HepG2 (cell line): Measurements from ENCODE around the gene TBC1D22A. TPM values are rescaled to one million over a fixed set of nuclear protein-coding genes. Genes with fewer than 3 reads are reported as not detected.

ENCODE experiments used
- ATAC-seq: fragments of 200-7000 bp; cut with Tn5 transposase; 3 replicates; pipeline ENCODE4 v1.9.1; 2020; ENCODE audit warnings: mild to moderate bottlenecking, moderate library complexity
- BruUV-seq: library from RNA; stranded (reverse); fragments of 400-500 nt; replicated peaks from 2 replicates; lab custom pipeline; 2021; lab: Mats Ljungman, UMichigan
- CTCF ChIA-PET: fragments of 300-600 bp; formaldehyde crosslinking; extraction: SDS; loops from one replicate; lab custom pipeline; 2021; ENCODE audit warnings: low total read pairs, inconsistent platforms, low intra/inter-chr PET ratio; lab: Yijun Ruan, JAX
- POLR2A ChIA-PET: fragments of 350-600 bp; sonication (Branson Sonifier 250); formaldehyde crosslinking; loops from one replicate; lab custom pipeline; 2020; ENCODE audit warnings: antibody characterized with exemption, inconsistent platforms; lab: Yijun Ruan, JAX
- DNase-seq: peaks from one replicate; pipeline ENCODE4 v3.0.0-alpha.2; 2015; ENCODE audit warnings: low spot score
- FAIRE-seq: peaks from 3 replicates; lab custom pipeline; 2011; peaks lifted over from hg19 to GRCh38; lab: Jason Lieb, UNC
- H2AFZ ChIP-seq: one replicate; pipeline ENCODE4 v1.6.1; 2011; ENCODE audit warnings: low read length, inconsistent platforms
- H3K27ac ChIP-seq: fragments of 300-600 bp; 3 replicates; pipeline ENCODE4 v1.8.0; 2011; ENCODE audit warnings: mixed run types, mild to moderate bottlenecking, mixed read lengths, low read length, inconsistent platforms; ENCODE audit not compliant: insufficient read depth; ENCODE audit errors: extremely low read length
- H3K27me3 ChIP-seq, 2 experiments: fragments of 200-600 bp in 1 of 2; 2 replicates in 1 of 2; 3 replicates in 1 of 2; pipeline versions ENCODE4 v1.6.0 to v1.8.0; 2011; ENCODE audit warnings: low read length in 2 of 2, mild to moderate bottlenecking in 2 of 2, moderate library complexity in 2 of 2, inconsistent platforms in 1 of 2; ENCODE audit not compliant: insufficient read depth in 2 of 2, control insufficient read depth in 1 of 2
- H3K36me3 ChIP-seq, 2 experiments: fragments of 200-600 bp in 1 of 2; replicated peaks in 1 of 2; 2 replicates in 1 of 2; 3 replicates in 1 of 2; pipeline versions ENCODE4 v1.5.1 to v1.8.0; 2011; ENCODE audit warnings: low read length in 2 of 2, inconsistent platforms in 1 of 2; ENCODE audit not compliant: insufficient read depth in 2 of 2, control insufficient read depth in 1 of 2
- H3K4me1 ChIP-seq: 2 replicates; pipeline ENCODE4 v1.5.1; 2012; ENCODE audit warnings: low read length, inconsistent platforms; ENCODE audit not compliant: insufficient read depth
- H3K4me2 ChIP-seq: 2 replicates; pipeline ENCODE4 v1.6.0; 2011; ENCODE audit warnings: low read depth, low read length, inconsistent platforms
- H3K4me3 ChIP-seq, 3 experiments: fragments of 200-600 bp in 1 of 3; sonication (generic), shearing (Covaris generic) in 1 of 3; replicated peaks in 1 of 3; 2 replicates each; pipeline ENCODE4 v1.5.1; 2011 to 2016; ENCODE audit warnings: low read length in 3 of 3, inconsistent platforms in 2 of 3, low read depth in 2 of 3, mild to moderate bottlenecking in 2 of 3, control low read depth in 1 of 3, mixed read lengths in 1 of 3; ENCODE audit not compliant: insufficient read depth in 1 of 3
- H3K79me2 ChIP-seq: one replicate; pipeline ENCODE4 v1.6.1; 2011; ENCODE audit warnings: low read length, inconsistent platforms; ENCODE audit not compliant: insufficient read depth
- H3K9ac ChIP-seq: 2 replicates; pipeline ENCODE4 v1.6.0; 2011; ENCODE audit warnings: mild to moderate bottlenecking, low read depth, low read length, inconsistent platforms; ENCODE audit not compliant: insufficient read depth
- H3K9me3 ChIP-seq: 2 replicates; pipeline ENCODE4 v1.5.1; 2012; ENCODE audit warnings: mild to moderate bottlenecking, low read length
- H4K20me1 ChIP-seq: 2 replicates; pipeline ENCODE4 v1.6.0; 2011; ENCODE audit warnings: inconsistent platforms, mild to moderate bottlenecking, low read length, moderate library complexity; ENCODE audit not compliant: insufficient read depth
- ISL2 ChIP-seq: sonication (generic); formaldehyde crosslinking; IDR thresholded peaks from 2 replicates; pipeline ENCODE4 v1.5.0; 2020; ENCODE audit warnings: missing genetic modification reagents
- MBNL3 ChIP-seq: fragments of 250-450 bp; sonication (Bioruptor Pico); conservative IDR thresholded peaks from 2 replicates; pipeline ENCODE4 v1.8.0; 2022; ENCODE audit warnings: mild to moderate bottlenecking, inconsistent platforms
- SNAI1 ChIP-seq: sonication (generic); formaldehyde crosslinking; IDR thresholded peaks from 2 replicates; pipeline ENCODE4 v1.5.0; 2020; ENCODE audit warnings: mild to moderate bottlenecking, missing genetic modification reagents, borderline replicate concordance
- SP2 ChIP-seq: sonication (generic); formaldehyde crosslinking; IDR thresholded peaks from 2 replicates; pipeline ENCODE4 v1.5.1; 2020; ENCODE audit warnings: mild to moderate bottlenecking, missing genetic modification reagents
- ZNF180 ChIP-seq: sonication (generic); formaldehyde crosslinking; IDR thresholded peaks from 2 replicates; pipeline ENCODE4 v1.4.0; 2020; ENCODE audit warnings: low read depth, missing genetic modification reagents, borderline replicate concordance
- ZNF20 ChIP-seq: sonication (generic); formaldehyde crosslinking; IDR thresholded peaks from 2 replicates; pipeline ENCODE4 v1.4.0; 2020; ENCODE audit warnings: mild to moderate bottlenecking, moderate library complexity, missing genetic modification reagents
- WGBS: methylation state at CpG from one replicate; pipeline ENCODE4 v1.1.6; 2017; ENCODE audit warnings: low lambda C conversion rate; 5-methylcytosine and 5-hydroxymethylcytosine counted together
- in situ Hi-C: cut with HindIII; loops from 2 replicates; pipeline ENCODE4 v1.10.0; 2017; ENCODE audit warnings: low pct_unique_long_range_greater_than_20kb; ENCODE audit not compliant: extremely low pct_ligation_motif_present
- intact Hi-C: fragments of 100-400 bp; cut with micrococcal nuclease; formaldehyde crosslinking; loops from one replicate; pipeline ENCODE4 v1.10.0; 2022; ENCODE audit not compliant: unreplicated experiment
- polyA plus RNA-seq, 8 experiments: library from polyadenylated mRNA; depleted of rRNA in 3 of 8; stranded (reverse) in 7 of 8; unstranded in 1 of 8; fragments of >200 nt; fragmentation: Illumina TruSeq in 4 of 8; extraction: Trizol in 4 of 8; gene quantifications; 2 replicates each; pipeline versions ENCODE4 v1.2.1 to v1.2.3, GENCODE V29; 2011 to 2016; ENCODE audit warnings: low read depth in 4 of 8, missing spikeins in 1 of 8, mixed read lengths in 1 of 8; ENCODE audit not compliant: insufficient read depth in 1 of 8
- total RNA-seq, 5 experiments: library from RNA; depleted of rRNA; stranded (reverse); fragments of >200 nt; fragmentation: Illumina TruSeq; extraction: Trizol; gene quantifications; 2 replicates each; pipeline ENCODE4 v1.2.3, GENCODE V29; 2016; ENCODE audit warnings: low read depth in 1 of 5
- TF ChIP-seq, protein P1 (sequence below): sonication (generic); formaldehyde crosslinking; conservative IDR thresholded peaks from 2 replicates; pipeline ENCODE4 v1.8.0; 2022; ENCODE audit warnings: mild to moderate bottlenecking, moderate library complexity, missing genetic modification reagents
- TF ChIP-seq, protein P2 (sequence below): IDR thresholded peaks from 2 replicates; pipeline ENCODE4 v1.6.1; 2016; ENCODE audit warnings: missing biosample characterization, missing genetic modification reagents, low read depth
- TF ChIP-seq, protein P3 (sequence below): sonication (generic); formaldehyde crosslinking; IDR thresholded peaks from 2 replicates; pipeline ENCODE4 v1.9.0; 2021; ENCODE audit warnings: missing genetic modification reagents, mild to moderate bottlenecking, borderline replicate concordance
- TF ChIP-seq, protein P4 (sequence below): sonication (generic); formaldehyde crosslinking; IDR thresholded peaks from 2 replicates; pipeline ENCODE4 v1.5.0; 2020; ENCODE audit warnings: missing genetic modification reagents
- TF ChIP-seq, protein P5 (sequence below): sonication (generic); formaldehyde crosslinking; IDR thresholded peaks from 2 replicates; pipeline ENCODE4 v1.4.0; 2020; ENCODE audit warnings: missing genetic modification reagents, borderline replicate concordance

The TBC1D22A gene
- total and polyA plus RNA-seq, 2 of the 13 experiments (the other 11 are each of a cell fraction or from before 2014, with no cell fraction given): 17.3 to 18.0 TPM

DNA sequence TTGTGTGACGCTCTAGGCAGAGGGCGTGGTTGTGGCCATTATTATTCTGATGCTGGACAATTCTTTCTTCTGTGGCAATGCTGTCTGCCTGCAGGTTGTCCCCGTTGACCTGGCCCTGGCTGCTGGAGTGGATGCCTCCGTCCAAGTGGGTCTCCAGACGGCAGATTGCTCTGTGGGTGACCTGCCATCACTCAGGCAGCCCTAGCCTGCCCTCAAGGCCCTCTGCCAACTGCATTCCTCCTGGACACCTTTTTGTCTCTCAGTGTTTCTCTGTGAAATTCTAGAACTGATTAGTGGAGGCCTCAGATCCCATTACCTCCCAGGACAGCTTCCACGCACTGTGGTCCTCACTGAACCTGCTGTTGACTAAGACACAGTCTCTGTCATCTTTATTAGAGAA lies 86.7 kb downstream of the TBC1D22A start:
- WGBS: 100% methylated on average over 3 of the region's 6 CpGs
- in situ Hi-C loops: no loop called here
- DNase-seq (no peak), FAIRE-seq (no peak), ATAC-seq (no peak)
- Histone ChIP-seq H3K27ac (no peak overlapping the region), H3K27me3 (no peaks in the 10 kb centered on the region), H3K79me2 (peaks cover 4% of the 10 kb centered on the region), H4K20me1 (no peaks in the 10 kb centered on the region; the same call in 1 of the 2 replicates), H3K4me1 (no peaks in the 10 kb centered on the region), H3K9ac (no peak overlapping the region), H3K36me3 (peaks cover 4 to 21% of the 10 kb centered on the region in 2 experiments; a peak in 3 of 5 replicates), H3K9me3 (no peaks in the 10 kb centered on the region), H2AFZ (no peak overlapping the region), H3K4me3 (no peak overlapping the region), H3K4me2 (no peak overlapping the region)
- ChIA-PET CTCF (no interaction called here), POLR2A (no interaction called here)
- intact Hi-C loops: no loop called here
- BruUV-seq: no TSS peak
- TF ChIP-seq SP2 (no peak), SNAI1 (no peak), ZNF20 (CRISPR knock-in tag) (no peak), MBNL3 (CRISPR knock-in tag) (no peak), ISL2 (no peak), ZNF180 (CRISPR knock-in tag) (no peak)
- TF ChIP-seq, protein P1, sequence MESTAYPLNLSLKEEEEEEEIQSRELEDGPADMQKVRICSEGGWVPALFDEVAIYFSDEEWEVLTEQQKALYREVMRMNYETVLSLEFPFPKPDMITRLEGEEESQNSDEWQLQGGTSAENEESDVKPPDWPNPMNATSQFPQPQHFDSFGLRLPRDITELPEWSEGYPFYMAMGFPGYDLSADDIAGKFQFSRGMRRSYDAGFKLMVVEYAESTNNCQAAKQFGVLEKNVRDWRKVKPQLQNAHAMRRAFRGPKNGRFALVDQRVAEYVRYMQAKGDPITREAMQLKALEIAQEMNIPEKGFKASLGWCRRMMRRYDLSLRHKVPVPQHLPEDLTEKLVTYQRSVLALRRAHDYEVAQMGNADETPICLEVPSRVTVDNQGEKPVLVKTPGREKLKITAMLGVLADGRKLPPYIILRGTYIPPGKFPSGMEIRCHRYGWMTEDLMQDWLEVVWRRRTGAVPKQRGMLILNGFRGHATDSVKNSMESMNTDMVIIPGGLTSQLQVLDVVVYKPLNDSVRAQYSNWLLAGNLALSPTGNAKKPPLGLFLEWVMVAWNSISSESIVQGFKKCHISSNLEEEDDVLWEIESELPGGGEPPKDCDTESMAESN (CRISPR knock-in tag): no peak
- TF ChIP-seq, protein P2, sequence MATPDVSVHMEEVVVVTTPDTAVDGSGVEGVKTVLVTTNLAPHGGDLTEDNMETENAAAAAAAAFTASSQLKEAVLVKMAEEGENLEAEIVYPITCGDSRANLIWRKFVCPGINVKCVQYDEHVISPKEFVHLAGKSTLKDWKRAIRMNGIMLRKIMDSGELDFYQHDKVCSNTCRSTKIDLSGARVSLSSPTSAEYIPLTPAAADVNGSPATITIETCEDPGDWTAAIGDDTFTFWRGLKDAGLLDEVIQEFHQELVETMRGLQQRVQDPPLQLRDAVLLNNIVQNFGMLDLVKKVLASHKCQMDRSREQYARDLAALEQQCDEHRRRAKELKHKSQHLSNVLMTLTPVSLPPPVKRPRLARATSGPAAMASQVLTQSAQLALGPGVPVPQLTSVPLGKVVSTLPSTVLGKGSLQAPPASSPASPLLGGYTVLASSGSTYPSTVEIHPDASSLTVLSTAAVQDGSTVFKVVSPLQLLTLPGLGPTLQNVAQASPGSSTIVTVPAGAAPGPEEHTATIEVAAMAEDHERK (CRISPR knock-in tag): no peak
- TF ChIP-seq, protein P3, sequence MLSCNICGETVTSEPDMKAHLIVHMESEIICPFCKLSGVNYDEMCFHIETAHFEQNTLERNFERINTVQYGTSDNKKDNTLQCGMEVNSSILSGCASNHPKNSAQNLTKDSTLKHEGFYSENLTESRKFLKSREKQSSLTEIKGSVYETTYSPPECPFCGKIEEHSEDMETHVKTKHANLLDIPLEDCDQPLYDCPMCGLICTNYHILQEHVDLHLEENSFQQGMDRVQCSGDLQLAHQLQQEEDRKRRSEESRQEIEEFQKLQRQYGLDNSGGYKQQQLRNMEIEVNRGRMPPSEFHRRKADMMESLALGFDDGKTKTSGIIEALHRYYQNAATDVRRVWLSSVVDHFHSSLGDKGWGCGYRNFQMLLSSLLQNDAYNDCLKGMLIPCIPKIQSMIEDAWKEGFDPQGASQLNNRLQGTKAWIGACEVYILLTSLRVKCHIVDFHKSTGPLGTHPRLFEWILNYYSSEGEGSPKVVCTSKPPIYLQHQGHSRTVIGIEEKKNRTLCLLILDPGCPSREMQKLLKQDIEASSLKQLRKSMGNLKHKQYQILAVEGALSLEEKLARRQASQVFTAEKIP (CRISPR knock-in tag): no peak
- TF ChIP-seq, protein P4, sequence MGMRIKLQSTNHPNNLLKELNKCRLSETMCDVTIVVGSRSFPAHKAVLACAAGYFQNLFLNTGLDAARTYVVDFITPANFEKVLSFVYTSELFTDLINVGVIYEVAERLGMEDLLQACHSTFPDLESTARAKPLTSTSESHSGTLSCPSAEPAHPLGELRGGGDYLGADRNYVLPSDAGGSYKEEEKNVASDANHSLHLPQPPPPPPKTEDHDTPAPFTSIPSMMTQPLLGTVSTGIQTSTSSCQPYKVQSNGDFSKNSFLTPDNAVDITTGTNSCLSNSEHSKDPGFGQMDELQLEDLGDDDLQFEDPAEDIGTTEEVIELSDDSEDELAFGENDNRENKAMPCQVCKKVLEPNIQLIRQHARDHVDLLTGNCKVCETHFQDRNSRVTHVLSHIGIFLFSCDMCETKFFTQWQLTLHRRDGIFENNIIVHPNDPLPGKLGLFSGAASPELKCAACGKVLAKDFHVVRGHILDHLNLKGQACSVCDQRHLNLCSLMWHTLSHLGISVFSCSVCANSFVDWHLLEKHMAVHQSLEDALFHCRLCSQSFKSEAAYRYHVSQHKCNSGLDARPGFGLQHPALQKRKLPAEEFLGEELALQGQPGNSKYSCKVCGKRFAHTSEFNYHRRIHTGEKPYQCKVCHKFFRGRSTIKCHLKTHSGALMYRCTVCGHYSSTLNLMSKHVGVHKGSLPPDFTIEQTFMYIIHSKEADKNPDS (CRISPR knock-in tag): no peak
- TF ChIP-seq, protein P5, sequence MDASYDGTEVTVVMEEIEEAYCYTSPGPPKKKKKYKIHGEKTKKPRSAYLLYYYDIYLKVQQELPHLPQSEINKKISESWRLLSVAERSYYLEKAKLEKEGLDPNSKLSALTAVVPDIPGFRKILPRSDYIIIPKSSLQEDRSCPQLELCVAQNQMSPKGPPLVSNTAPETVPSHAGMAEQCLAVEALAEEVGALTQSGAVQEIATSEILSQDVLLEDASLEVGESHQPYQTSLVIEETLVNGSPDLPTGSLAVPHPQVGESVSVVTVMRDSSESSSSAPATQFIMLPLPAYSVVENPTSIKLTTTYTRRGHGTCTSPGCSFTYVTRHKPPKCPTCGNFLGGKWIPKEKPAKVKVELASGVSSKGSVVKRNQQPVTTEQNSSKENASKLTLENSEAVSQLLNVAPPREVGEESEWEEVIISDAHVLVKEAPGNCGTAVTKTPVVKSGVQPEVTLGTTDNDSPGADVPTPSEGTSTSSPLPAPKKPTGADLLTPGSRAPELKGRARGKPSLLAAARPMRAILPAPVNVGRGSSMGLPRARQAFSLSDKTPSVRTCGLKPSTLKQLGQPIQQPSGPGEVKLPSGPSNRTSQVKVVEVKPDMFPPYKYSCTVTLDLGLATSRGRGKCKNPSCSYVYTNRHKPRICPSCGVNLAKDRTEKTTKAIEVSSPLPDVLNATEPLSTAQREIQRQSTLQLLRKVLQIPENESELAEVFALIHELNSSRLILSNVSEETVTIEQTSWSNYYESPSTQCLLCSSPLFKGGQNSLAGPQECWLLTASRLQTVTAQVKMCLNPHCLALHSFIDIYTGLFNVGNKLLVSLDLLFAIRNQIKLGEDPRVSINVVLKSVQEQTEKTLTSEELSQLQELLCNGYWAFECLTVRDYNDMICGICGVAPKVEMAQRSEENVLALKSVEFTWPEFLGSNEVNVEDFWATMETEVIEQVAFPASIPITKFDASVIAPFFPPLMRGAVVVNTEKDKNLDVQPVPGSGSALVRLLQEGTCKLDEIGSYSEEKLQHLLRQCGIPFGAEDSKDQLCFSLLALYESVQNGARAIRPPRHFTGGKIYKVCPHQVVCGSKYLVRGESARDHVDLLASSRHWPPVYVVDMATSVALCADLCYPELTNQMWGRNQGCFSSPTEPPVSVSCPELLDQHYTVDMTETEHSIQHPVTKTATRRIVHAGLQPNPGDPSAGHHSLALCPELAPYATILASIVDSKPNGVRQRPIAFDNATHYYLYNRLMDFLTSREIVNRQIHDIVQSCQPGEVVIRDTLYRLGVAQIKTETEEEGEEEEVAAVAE (CRISPR knock-in tag): no peak
